ENCODE data around the gene DRC7.

DNA sequence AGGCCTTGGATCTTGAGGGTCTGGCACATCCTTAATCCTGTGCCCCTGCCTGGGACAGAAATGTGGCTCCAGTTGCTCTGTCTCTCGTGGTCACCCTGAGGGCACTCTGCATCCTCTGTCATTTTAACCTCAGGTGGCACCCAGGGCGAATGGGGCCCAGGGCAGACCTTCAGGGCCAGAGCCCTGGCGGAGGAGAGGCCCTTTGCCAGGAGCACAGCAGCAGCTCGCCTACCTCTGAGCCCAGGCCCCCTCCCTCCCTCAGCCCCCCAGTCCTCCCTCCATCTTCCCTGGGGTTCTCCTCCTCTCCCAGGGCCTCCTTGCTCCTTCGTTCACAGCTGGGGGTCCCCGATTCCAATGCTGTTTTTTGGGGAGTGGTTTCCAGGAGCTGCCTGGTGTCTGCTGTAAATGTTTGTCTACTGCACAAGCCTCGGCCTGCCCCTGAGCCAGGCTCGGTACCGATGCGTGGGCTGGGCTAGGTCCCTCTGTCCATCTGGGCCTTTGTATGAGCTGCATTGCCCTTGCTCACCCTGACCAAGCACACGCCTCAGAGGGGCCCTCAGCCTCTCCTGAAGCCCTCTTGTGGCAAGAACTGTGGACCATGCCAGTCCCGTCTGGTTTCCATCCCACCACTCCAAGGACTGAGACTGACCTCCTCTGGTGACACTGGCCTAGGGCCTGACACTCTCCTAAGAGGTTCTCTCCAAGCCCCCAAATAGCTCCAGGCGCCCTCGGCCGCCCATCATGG lies 30.5 kb upstream of the DRC7 start:
- no peak for TF ChIP-seq CTCF (IDR thresholded peaks at IDR 0.05)
- no peak for TF ChIP-seq POLR2AphosphoS5 (IDR thresholded peaks at IDR 0.05; ENCODE audit: insufficient read depth in 1 of 2, low read depth in 1 of 2)
